Astrocyte (in vitro differentiated cells and primary cell): ENCODE measurements around the gene RASGRF1.

ENCODE experiments used
- CTCF ChIP-seq: IDR thresholded peaks from 2 replicates; pipeline ENCODE4 v1.5.1; 2011; ENCODE audit warnings: low read depth, mild to moderate bottlenecking, inconsistent platforms, low read length, moderate library complexity; ENCODE audit not compliant: insufficient read depth
- EZH2 ChIP-seq: IDR thresholded peaks from 2 replicates; pipeline ENCODE4 v1.6.1; 2012; ENCODE audit warnings: mild to moderate bottlenecking, low read length, inconsistent platforms; ENCODE audit not compliant: insufficient read depth

GRCh38 chr15:78944202-78944625 is 146.4 kb downstream of the RASGRF1 start:
- TF ChIP-seq CTCF: no peak
- TF ChIP-seq EZH2: no peak
